Spinal cord (tissue), 10 donors: Measurements from ENCODE around the gene VASH2. TPM values are rescaled to one million over a fixed set of nuclear protein-coding genes. Genes with fewer than 3 reads are reported as not detected.
A peak's percentile ranks its signal among the peaks of the same experiment; 100 is the strongest.

Experiments used
- DNase-seq, 6 donors: peaks; one replicate each; pipeline versions ENCODE4 v3.0.0 to v3.0.0-alpha.2; 2013 to 2015; ENCODE audit warnings: low spot score in 6 of 6, low read depth in 4 of 6
- H3K27ac ChIP-seq: one replicate; pipeline ENCODE4 v1.5.1; 2013; ENCODE audit warnings: low read depth, low read length, control low read depth
- H3K27me3 ChIP-seq: one replicate; pipeline ENCODE4 v1.6.1; 2013; ENCODE audit warnings: low read length; ENCODE audit not compliant: control insufficient read depth, insufficient read depth
- H3K36me3 ChIP-seq: one replicate; pipeline ENCODE4 v1.6.1; 2013; ENCODE audit warnings: low read length; ENCODE audit not compliant: control insufficient read depth, insufficient read depth
- H3K4me1 ChIP-seq: one replicate; pipeline ENCODE4 v1.6.1; 2013; ENCODE audit warnings: low read length; ENCODE audit not compliant: control insufficient read depth, insufficient read depth
- H3K4me3 ChIP-seq: one replicate; pipeline ENCODE4 v1.5.1; 2013; ENCODE audit warnings: low read depth, low read length, control low read depth
- H3K9me3 ChIP-seq: one replicate; pipeline ENCODE4 v1.6.1; 2013; ENCODE audit warnings: low read length; ENCODE audit not compliant: control insufficient read depth, insufficient read depth
- WGBS: methylation state at CpG from one replicate; pipeline ENCODE4 v1.1.5; 2013; ENCODE audit warnings: missing lambda C conversion rate; ENCODE audit not compliant: insufficient coverage; 5-methylcytosine and 5-hydroxymethylcytosine counted together
- polyA plus RNA-seq, 2 donors: library from polyadenylated mRNA; unstranded; fragments of 120-200 nt; gene quantifications; one replicate each; pipeline ENCODE4 v1.2.1, GENCODE V29; 2013; ENCODE audit not compliant: insufficient read length in 2 of 2
- total RNA-seq, 2 donors: library from RNA; depleted of rRNA in 1 of 2; stranded (reverse); fragments of 120-200 nt in 1 of 2; fragments of >200 nt in 1 of 2; gene quantifications; one replicate each; pipeline versions ENCODE4 v1.2.3 to v1.2.4, GENCODE V29; 2013 to 2014
- donor health status: healthy.

VASH2 gene
- total and polyA plus RNA-seq, 4 donors = 9.0 to 24.7 (median 15.3) TPM

GRCh38 chr1:212914789-212915188 is 35.6 kb upstream of the VASH2 start:
- Histone ChIP-seq H3K27me3 (peaks cover 5% of the 10 kb centered on the region), H3K9me3 (no peaks in the 10 kb centered on the region), H3K4me3 (no peak overlapping the region), H3K27ac (no peak overlapping the region), H3K4me1 (peaks cover 11% of the 10 kb centered on the region), H3K36me3 (no peaks in the 10 kb centered on the region)
- peak in 2 of 6 donors; percentile 50 to 54 for DNase-seq
- 31% methylated on average over 3 of the region's 3 CpGs for WGBS

GRCh38 chr1:212915245-212916091 is 34.9 kb upstream of the VASH2 start:
- Histone ChIP-seq H3K27me3 (peaks cover 5% of the 10 kb centered on the region), H3K4me1 (peaks cover 11% of the 10 kb centered on the region), H3K27ac (no peak overlapping the region), H3K9me3 (no peaks in the 10 kb centered on the region), H3K36me3 (no peaks in the 10 kb centered on the region), H3K4me3 (no peak overlapping the region)
- WGBS = 67% methylated on average over 12 of the region's 13 CpGs
- peak; percentile 62 to 91 (median 66) for DNase-seq

GRCh38 chr1:212916481-212917133 is 33.7 kb upstream of the VASH2 start:
- Histone ChIP-seq H3K4me1 (peaks cover 11% of the 10 kb centered on the region), H3K27me3 (peaks cover 5% of the 10 kb centered on the region), H3K36me3 (no peaks in the 10 kb centered on the region), H3K27ac (no peak overlapping the region), H3K9me3 (no peaks in the 10 kb centered on the region), H3K4me3 (no peak overlapping the region)
- peak in 2 of 6 donors; percentile 58 to 60 for DNase-seq
- 21% methylated on average over 14 of the region's 23 CpGs for WGBS

- Histone ChIP-seq H3K36me3 (no peaks in the 10 kb centered on the region), H3K4me1 (peaks cover 11% of the 10 kb centered on the region), H3K9me3 (no peaks in the 10 kb centered on the region), H3K27ac (no peak overlapping the region), H3K27me3 (peaks cover 5% of the 10 kb centered on the region), H3K4me3 (no peak overlapping the region)
- 51% methylated on average over 2 of the region's 9 CpGs for WGBS
- no peak for DNase-seq
Observed at GRCh38 chr1:212917134-212917485, 33.2 kb upstream of the VASH2 start.

- H3K27ac ChIP-seq = no peak overlapping the region
- WGBS = 71% methylated on average over 5 of the region's 5 CpGs
- H3K9me3 ChIP-seq = no peaks in the 10 kb centered on the region
- H3K36me3 ChIP-seq = no peaks in the 10 kb centered on the region
- peaks cover 11% of the 10 kb centered on the region for H3K4me1 ChIP-seq
- no peak for DNase-seq
- H3K27me3 ChIP-seq = peaks cover 5% of the 10 kb centered on the region
- no peak overlapping the region for H3K4me3 ChIP-seq
Observed at GRCh38 chr1:212917858-212918257, 32.5 kb upstream of the VASH2 start.

GRCh38 chr1:212918824-212919223 is 31.5 kb upstream of the VASH2 start:
- Histone ChIP-seq H3K27ac (no peak overlapping the region), H3K27me3 (peaks cover 5% of the 10 kb centered on the region), H3K4me1 (peaks cover 11% of the 10 kb centered on the region), H3K4me3 (no peak overlapping the region), H3K36me3 (no peaks in the 10 kb centered on the region), H3K9me3 (no peaks in the 10 kb centered on the region)
- DNase-seq = no peak
- WGBS = no CpG with 5 or more reads among the region's 2 CpGs

GRCh38 chr1:212920246-212920645 is 30.1 kb upstream of the VASH2 start:
- Histone ChIP-seq H3K4me1 (peaks cover 11% of the 10 kb centered on the region), H3K36me3 (no peaks in the 10 kb centered on the region), H3K27me3 (peaks cover 5% of the 10 kb centered on the region), H3K27ac (no peak overlapping the region), H3K4me3 (no peak overlapping the region), H3K9me3 (no peaks in the 10 kb centered on the region)
- WGBS = 62% methylated on average over 4 of the region's 7 CpGs
- DNase-seq = no peak

- Histone ChIP-seq H3K27ac (no peak overlapping the region), H3K27me3 (peaks cover 4% of the 10 kb centered on the region), H3K36me3 (no peaks in the 10 kb centered on the region), H3K4me1 (peaks cover 11% of the 10 kb centered on the region), H3K4me3 (no peak overlapping the region), H3K9me3 (no peaks in the 10 kb centered on the region)
- WGBS = 83% methylated on average over 6 of the region's 6 CpGs
- no peak for DNase-seq
Observed at GRCh38 chr1:212920896-212921295, 29.4 kb upstream of the VASH2 start.

- H3K9me3 ChIP-seq = no peaks in the 10 kb centered on the region
- peaks cover 1% of the 10 kb centered on the region for H3K4me1 ChIP-seq
- no peak for DNase-seq
- no peak overlapping the region for H3K4me3 ChIP-seq
- H3K27ac ChIP-seq = no peak overlapping the region
- WGBS = 91% methylated on average over 5 of the region's 5 CpGs
- no peaks in the 10 kb centered on the region for H3K27me3 ChIP-seq
- no peaks in the 10 kb centered on the region for H3K36me3 ChIP-seq
Observed at GRCh38 chr1:212922016-212922415, 28.3 kb upstream of the VASH2 start.

GRCh38 chr1:212926372-212926771 is 24.0 kb upstream of the VASH2 start:
- H3K4me3 ChIP-seq = no peak overlapping the region
- peaks cover 4% of the 10 kb centered on the region for H3K4me1 ChIP-seq
- H3K9me3 ChIP-seq = no peaks in the 10 kb centered on the region
- H3K27ac ChIP-seq = no peak overlapping the region
- no peak for DNase-seq
- no peaks in the 10 kb centered on the region for H3K36me3 ChIP-seq
- no peaks in the 10 kb centered on the region for H3K27me3 ChIP-seq
- 96% methylated on average over 5 of the region's 6 CpGs for WGBS
